Upper lobe of left lung (tissue), 4 donors: ENCODE results near the gene DTNB.
"Not testable (repeated sequence)": the region's sequence is repeated elsewhere in the genome, so short reads cannot be mapped to it uniquely, and the experiment has no call there.

Experiments used
- CTCF ChIP-seq, 6 experiments: fragments of 450-650 bp in 4 of 6; fragments of 200-600 bp in 2 of 6; sonication (generic) in 2 of 6; IDR thresholded peaks; one replicate each; pipeline ENCODE4 v1.5.1; 2016 to 2019; ENCODE audit warnings: antibody characterized with exemption in 6 of 6
- EP300 ChIP-seq, 4 donors: sonication (generic); formaldehyde crosslinking; IDR thresholded peaks; one replicate each; pipeline ENCODE4 v1.5.1; 2017; ENCODE audit warnings: antibody characterized with exemption in 4 of 4, control low read depth in 2 of 4
- POLR2A ChIP-seq, 4 donors: fragments of 450-650 bp; IDR thresholded peaks; one replicate each; pipeline ENCODE4 v1.5.1; 2016 to 2017; ENCODE audit warnings: antibody characterized with exemption in 4 of 4, mild to moderate bottlenecking in 2 of 4

DNA sequence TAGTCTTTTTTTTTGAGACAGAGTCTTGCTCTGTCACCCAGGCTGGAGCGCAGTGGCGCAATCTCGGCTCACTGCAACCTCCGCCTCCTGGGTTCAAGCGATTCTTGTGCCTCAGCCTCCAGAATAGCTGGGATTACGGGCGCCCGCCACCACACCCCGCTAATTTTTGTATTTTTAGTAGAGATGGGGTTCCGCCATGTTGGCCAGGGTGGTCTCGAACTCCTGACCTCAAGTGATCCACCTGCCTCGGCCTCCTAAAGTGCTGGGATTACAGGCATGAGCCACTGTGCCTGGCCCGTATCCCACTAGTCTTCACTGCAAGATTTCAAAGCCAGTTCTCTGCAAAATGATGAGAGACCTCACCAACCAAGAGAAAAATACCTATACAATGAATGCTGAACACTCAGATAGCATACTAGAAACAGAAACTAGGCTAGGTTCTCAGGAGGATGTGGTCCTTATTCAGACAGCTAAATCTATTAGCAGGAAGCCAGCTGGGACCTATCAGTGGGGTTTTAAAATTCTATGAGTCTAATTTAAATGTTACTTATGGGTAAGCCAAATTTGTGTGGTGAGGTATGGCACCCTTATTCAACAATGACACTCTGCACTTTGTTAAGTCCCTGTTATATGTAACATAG lies 270.1 kb downstream of the DTNB start:
- not testable (repeated sequence) for TF ChIP-seq CTCF, EP300, POLR2A (IDR thresholded peaks at IDR 0.05)
